Transverse colon (tissue), 4 donors: Measurements from ENCODE around the gene HJURP.

Source experiments
- EP300 ChIP-seq: sonication (generic); formaldehyde crosslinking; IDR thresholded peaks from one replicate; pipeline ENCODE4 v1.6.1; 2017; ENCODE audit warnings: antibody characterized with exemption, low read depth
- POLR2A ChIP-seq: fragments of 450-650 bp; IDR thresholded peaks from one replicate; pipeline ENCODE4 v1.6.1; 2016; ENCODE audit warnings: antibody characterized with exemption, mild to moderate bottlenecking, moderate library complexity
- POLR2AphosphoS5 ChIP-seq, 3 donors: sonication (generic); formaldehyde crosslinking; IDR thresholded peaks; one replicate each; pipeline ENCODE4 v1.6.1; 2016; ENCODE audit warnings: antibody characterized with exemption in 3 of 3
- TF ChIP-seq, protein P1 (sequence below), 5 experiments: fragments of 200-600 bp in 3 of 5; fragments of 450-650 bp in 2 of 5; sonication (generic) in 3 of 5; IDR thresholded peaks; 1 replicate in 2 of 5; 2 replicates in 3 of 5; pipeline ENCODE4 v1.5.1; 2016 to 2017; ENCODE audit warnings: antibody characterized with exemption in 5 of 5, inconsistent platforms in 3 of 5, mild to moderate bottlenecking in 2 of 5, moderate library complexity in 1 of 5

DNA sequence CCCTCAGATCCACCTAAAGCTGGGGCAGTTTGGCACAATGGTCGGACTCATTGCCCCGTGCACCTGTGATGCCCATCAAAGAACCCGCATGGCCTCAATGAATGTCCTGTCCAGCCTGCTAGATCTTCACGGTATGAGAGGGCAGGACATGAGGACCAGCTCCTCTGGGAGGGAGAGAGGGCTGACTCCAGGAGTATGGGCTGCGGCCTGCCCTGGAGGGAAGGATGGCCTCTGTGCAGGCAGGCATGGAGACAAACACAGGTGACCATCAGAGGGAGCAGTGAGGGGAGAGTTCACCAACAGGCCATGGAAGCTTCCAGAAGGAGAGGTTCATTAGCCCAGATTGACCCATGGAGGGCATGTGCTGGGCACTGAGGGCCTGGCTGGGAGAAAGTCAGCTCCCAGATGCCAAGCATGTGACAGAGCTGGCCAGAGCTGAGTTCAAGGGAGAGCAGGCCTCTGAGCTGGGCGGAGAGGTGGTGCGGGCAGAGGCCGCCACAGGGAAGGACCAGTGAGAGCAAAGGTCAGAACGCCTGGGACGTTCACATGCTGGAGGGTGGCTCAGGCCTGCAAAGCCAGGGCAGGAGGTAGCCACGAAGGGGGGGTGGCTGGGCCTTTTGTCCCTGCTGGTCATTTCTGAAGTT is 36.2 kb downstream of the HJURP start:
- no peak for TF ChIP-seq POLR2AphosphoS5 (IDR thresholded peaks at IDR 0.05)
- TF ChIP-seq, protein P1, sequence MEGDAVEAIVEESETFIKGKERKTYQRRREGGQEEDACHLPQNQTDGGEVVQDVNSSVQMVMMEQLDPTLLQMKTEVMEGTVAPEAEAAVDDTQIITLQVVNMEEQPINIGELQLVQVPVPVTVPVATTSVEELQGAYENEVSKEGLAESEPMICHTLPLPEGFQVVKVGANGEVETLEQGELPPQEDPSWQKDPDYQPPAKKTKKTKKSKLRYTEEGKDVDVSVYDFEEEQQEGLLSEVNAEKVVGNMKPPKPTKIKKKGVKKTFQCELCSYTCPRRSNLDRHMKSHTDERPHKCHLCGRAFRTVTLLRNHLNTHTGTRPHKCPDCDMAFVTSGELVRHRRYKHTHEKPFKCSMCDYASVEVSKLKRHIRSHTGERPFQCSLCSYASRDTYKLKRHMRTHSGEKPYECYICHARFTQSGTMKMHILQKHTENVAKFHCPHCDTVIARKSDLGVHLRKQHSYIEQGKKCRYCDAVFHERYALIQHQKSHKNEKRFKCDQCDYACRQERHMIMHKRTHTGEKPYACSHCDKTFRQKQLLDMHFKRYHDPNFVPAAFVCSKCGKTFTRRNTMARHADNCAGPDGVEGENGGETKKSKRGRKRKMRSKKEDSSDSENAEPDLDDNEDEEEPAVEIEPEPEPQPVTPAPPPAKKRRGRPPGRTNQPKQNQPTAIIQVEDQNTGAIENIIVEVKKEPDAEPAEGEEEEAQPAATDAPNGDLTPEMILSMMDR (IDR thresholded peaks at IDR 0.05), result no peak
- TF ChIP-seq EP300, result no peak
- TF ChIP-seq POLR2A, result no peak
